Upper lobe of left lung (tissue), 6 donors: Measurements from ENCODE around the gene HILPDA. TPM values are rescaled to one million over a fixed set of nuclear protein-coding genes. Genes with fewer than 3 reads are reported as not detected.
A peak's percentile ranks its signal among the peaks of the same experiment; 100 is the strongest.

Experiments used
- ATAC-seq, 2 donors: fragments of 200-7000 bp; cut with Tn5 transposase; one replicate each; pipeline ENCODE4 v1.9.1; 2022; ENCODE audit warnings: mild to moderate bottlenecking in 2 of 2, moderate library complexity in 2 of 2; ENCODE audit not compliant: low FRiP score in 2 of 2
- DNase-seq, 2 donors: peaks; one replicate each; pipeline ENCODE4 v3.0.0-alpha.2; 2019 to 2020
- H3K27ac ChIP-seq, 4 donors: fragments of 200-600 bp; sonication (generic); one replicate each; pipeline ENCODE4 v1.5.1; 2016 to 2019
- H3K27me3 ChIP-seq, 4 donors: fragments of 200-600 bp; sonication (generic); one replicate each; pipeline ENCODE4 v1.5.1; 2017 to 2019
- H3K36me3 ChIP-seq, 4 donors: fragments of 200-600 bp; sonication (generic); one replicate each; pipeline ENCODE4 v1.5.1; 2016 to 2019
- H3K4me1 ChIP-seq, 4 donors: fragments of 200-600 bp; sonication (generic); one replicate each; pipeline ENCODE4 v1.5.1; 2018 to 2019
- H3K4me3 ChIP-seq, 4 donors: fragments of 200-600 bp; sonication (generic); one replicate each; pipeline ENCODE4 v1.5.1; 2017 to 2019; ENCODE audit warnings: mild to moderate bottlenecking in 2 of 4, moderate library complexity in 1 of 4
- H3K9me3 ChIP-seq, 4 donors: fragments of 200-600 bp; sonication (generic); one replicate each; pipeline ENCODE4 v1.5.1; 2018 to 2019
- EP300 ChIP-seq, 4 donors: sonication (generic); formaldehyde crosslinking; IDR thresholded peaks; one replicate each; pipeline ENCODE4 v1.5.1; 2017; ENCODE audit warnings: antibody characterized with exemption in 4 of 4, control low read depth in 2 of 4
- POLR2A ChIP-seq, 4 donors: fragments of 450-650 bp; IDR thresholded peaks; one replicate each; pipeline ENCODE4 v1.5.1; 2016 to 2017; ENCODE audit warnings: antibody characterized with exemption in 4 of 4, mild to moderate bottlenecking in 2 of 4
- POLR2AphosphoS5 ChIP-seq, 2 donors: sonication (generic); formaldehyde crosslinking; IDR thresholded peaks; one replicate each; pipeline ENCODE4 v1.5.1; 2017; ENCODE audit warnings: antibody characterized with exemption in 2 of 2
- WGBS, 2 donors: methylation state at CpG; one replicate each; pipeline ENCODE4 v1.1.5; 2017 to 2018; 5-methylcytosine and 5-hydroxymethylcytosine counted together
- total RNA-seq, 6 donors: library from RNA; depleted of rRNA in 4 of 6; stranded (reverse); fragments of >200 nt in 4 of 6; gene quantifications; one replicate each; pipeline versions ENCODE4 v1.1.0 to v1.2.1, GENCODE V29; 2016 to 2021
- TF ChIP-seq, protein P1 (sequence below), 6 experiments: fragments of 450-650 bp in 4 of 6; fragments of 200-600 bp in 2 of 6; sonication (generic) in 2 of 6; IDR thresholded peaks; one replicate each; pipeline ENCODE4 v1.5.1; 2016 to 2019; ENCODE audit warnings: antibody characterized with exemption in 6 of 6
- donor health status: DM: no; HTN: no; CAD: no; lungs with moderate emphysema.
- donor health status: DM: no; HTN: yes; CAD: no; lungs with severe emphysema.

HILPDA gene, protein sequence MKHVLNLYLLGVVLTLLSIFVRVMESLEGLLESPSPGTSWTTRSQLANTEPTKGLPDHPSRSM
- total RNA-seq = 10 to 100 TPM in 2 of 6 donors, 1 to 10 TPM in 4; 2.6 to 14.9 (median 7.3) TPM

DNA sequence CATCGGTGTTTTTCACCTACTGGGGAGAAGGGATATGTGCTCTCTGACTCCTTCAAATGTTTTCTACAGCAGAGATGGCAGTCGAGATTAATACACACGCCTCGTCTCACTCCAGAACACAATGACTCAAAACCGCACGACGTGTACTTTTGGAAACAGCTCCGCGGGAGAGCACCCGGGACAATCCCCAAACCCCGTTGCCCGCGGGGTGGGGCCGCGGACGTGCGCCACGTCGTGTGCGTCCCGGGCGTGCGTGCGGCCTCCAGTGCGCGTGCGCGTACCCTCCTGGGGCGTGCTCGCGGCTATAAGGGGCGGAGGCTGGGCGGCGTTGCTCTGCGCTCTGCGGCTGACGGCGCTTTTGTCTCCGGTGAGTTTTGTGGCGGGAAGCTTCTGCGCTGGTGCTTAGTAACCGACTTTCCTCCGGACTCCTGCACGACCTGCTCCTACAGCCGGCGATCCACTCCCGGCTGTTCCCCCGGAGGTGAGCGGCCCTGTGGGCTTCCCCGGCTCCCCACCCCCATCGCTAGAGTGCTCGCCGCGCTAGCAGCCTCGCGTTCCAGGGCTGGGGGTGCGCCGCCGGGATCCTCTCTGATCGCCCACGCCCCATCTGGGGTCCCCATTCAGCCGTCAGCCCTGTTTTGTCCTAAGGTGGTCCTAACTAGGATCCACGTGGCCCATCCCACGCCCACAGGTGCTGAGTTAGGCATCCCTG, at the start of gene HILPDA:
HILPDA (plus strand) TSS at position 336 of the 712 bp plus-strand sequence. CDS start 1,391 bp downstream, outside the sequence.
- peak within 1 kb of the TSS; percentile 75 to 94 (median 90) for H3K4me3 ChIP-seq
- no peaks in the 10 kb centered on the region for H3K36me3 ChIP-seq
- ATAC-seq = peak; percentile 97 to 98
- DNase-seq = peak; percentile 93 to 99
- H3K27ac ChIP-seq = peak within 1 kb of the TSS; percentile 87 to 92 (median 90)
- 0% methylated on average over 19 to 36 of the region's 64 CpGs for WGBS, 2 donors
- H3K9me3 ChIP-seq = no peaks in the 10 kb centered on the region
- no peaks in the 10 kb centered on the region for H3K27me3 ChIP-seq
- TF ChIP-seq, protein P1, sequence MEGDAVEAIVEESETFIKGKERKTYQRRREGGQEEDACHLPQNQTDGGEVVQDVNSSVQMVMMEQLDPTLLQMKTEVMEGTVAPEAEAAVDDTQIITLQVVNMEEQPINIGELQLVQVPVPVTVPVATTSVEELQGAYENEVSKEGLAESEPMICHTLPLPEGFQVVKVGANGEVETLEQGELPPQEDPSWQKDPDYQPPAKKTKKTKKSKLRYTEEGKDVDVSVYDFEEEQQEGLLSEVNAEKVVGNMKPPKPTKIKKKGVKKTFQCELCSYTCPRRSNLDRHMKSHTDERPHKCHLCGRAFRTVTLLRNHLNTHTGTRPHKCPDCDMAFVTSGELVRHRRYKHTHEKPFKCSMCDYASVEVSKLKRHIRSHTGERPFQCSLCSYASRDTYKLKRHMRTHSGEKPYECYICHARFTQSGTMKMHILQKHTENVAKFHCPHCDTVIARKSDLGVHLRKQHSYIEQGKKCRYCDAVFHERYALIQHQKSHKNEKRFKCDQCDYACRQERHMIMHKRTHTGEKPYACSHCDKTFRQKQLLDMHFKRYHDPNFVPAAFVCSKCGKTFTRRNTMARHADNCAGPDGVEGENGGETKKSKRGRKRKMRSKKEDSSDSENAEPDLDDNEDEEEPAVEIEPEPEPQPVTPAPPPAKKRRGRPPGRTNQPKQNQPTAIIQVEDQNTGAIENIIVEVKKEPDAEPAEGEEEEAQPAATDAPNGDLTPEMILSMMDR (IDR thresholded peaks at IDR 0.05) = no peak
- TF ChIP-seq POLR2AphosphoS5 (IDR thresholded peaks at IDR 0.05) = peak; percentile 71 to 87
- TF ChIP-seq POLR2A (IDR thresholded peaks at IDR 0.05) = peak in 3 of 4 donors; percentile 40 to 86 (median 78)
- TF ChIP-seq EP300 (IDR thresholded peaks at IDR 0.05) = peak in 1 of 4 donors; percentile 50
- H3K4me1 ChIP-seq = peaks cover 19 to 40% (median 32%) of the 10 kb centered on the region in 4 donors

GRCh38 chr7:128406314-128407232, 49.1 kb upstream of the HILPDA start:
- WGBS, 2 donors = 45 to 75% methylated on average over 8 to 15 of the region's 17 CpGs
- H3K36me3 ChIP-seq = peaks cover 0 to 13% (median 2%) of the 10 kb centered on the region in 4 donors
- no peaks in the 10 kb centered on the region for H3K9me3 ChIP-seq
- ATAC-seq (no peak), DNase-seq (peak in 1 of 2 donors; percentile 35)
- H3K27me3 ChIP-seq = no peaks in the 10 kb centered on the region
- peak overlapping the region in 3 of 4 donors; percentile 74 to 94 (median 77) for H3K4me3 ChIP-seq
- TF ChIP-seq, protein P1 (IDR thresholded peaks at IDR 0.05) = no peak
- no peak for TF ChIP-seq EP300 (IDR thresholded peaks at IDR 0.05)
- no peak for TF ChIP-seq POLR2A (IDR thresholded peaks at IDR 0.05)
- no peak for TF ChIP-seq POLR2AphosphoS5 (IDR thresholded peaks at IDR 0.05)
- H3K4me1 ChIP-seq = peaks cover 44 to 66% (median 58%) of the 10 kb centered on the region in 4 donors
- H3K27ac ChIP-seq = peak overlapping the region; percentile 91 to 98 (median 94)

- TF ChIP-seq, protein P1 (IDR thresholded peaks at IDR 0.05) = no peak
- TF ChIP-seq EP300 (IDR thresholded peaks at IDR 0.05) (no peak), POLR2AphosphoS5 (IDR thresholded peaks at IDR 0.05) (no peak), POLR2A (IDR thresholded peaks at IDR 0.05) (no peak)
- Histone ChIP-seq H3K9me3 (no peaks in the 10 kb centered on the region), H3K4me3 (peak overlapping the region in 1 of 4 donors; percentile 78), H3K27ac (peak overlapping the region; percentile 91 to 98 (median 94)), H3K27me3 (no peaks in the 10 kb centered on the region), H3K36me3 (peaks cover 0 to 11% (median 1%) of the 10 kb centered on the region in 4 donors), H3K4me1 (peaks cover 44 to 66% (median 58%) of the 10 kb centered on the region in 4 donors)
- WGBS, 2 donors = 86 to 91% methylated on average over 2 to 7 of the region's 7 CpGs
- ATAC-seq = no peak
- peak in 1 of 2 donors; percentile 34 for DNase-seq
Measured at GRCh38 chr7:128407233-128407589, 48.5 kb upstream of the HILPDA start.

DNA sequence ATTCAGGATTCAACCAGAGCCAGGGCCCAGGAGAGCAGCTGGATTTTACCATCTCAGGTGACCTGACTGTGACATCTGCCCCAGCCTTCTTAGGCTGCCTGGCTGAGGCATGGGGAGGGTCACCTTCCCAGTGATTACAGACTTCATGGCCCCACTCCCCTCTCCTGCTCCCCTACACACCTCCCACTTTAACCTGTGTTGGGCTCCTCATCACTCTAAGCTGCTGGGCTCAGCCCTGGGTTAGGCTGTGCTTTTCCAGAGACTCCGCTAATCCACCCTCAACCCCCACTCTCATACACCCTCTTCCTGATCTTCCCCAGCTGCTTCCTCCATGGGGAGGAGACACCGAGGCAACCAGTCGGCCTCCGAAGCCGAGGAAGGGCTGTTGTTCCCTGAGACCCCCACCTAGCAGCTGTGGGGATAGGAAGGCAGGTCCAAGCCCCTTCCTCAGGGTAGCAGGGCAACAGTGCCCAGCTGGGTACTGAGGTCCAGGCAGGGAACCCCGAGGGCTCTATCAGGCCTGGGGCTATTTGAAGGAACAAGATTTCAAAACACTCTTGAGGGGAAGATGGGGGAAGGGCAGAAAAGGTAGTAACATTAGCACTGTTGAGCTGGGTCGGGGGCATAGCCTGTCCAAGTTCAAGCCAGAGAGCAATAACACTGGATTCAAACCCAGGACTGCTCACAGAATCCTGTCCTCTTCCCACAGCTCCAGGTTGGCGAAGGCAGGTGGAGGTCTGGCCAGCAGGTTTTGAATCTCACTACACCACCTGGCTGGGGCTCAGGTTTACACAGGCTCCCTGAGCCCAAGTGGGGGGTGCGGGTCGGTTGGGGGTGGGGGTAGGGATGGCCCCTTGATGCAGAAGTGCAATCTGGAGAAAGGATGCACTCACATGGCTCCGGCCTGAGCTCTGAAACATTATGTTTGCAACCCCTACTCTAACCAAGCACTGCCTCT, 47.6 kb upstream of the HILPDA start:
- no peaks in the 10 kb centered on the region for H3K27me3 ChIP-seq
- WGBS, 2 donors = 50 to 53% methylated on average over 9 to 11 of the region's 11 CpGs
- peak overlapping the region; percentile 91 to 98 (median 94) for H3K27ac ChIP-seq
- no peaks in the 10 kb centered on the region for H3K9me3 ChIP-seq
- TF ChIP-seq, protein P1 (IDR thresholded peaks at IDR 0.05) = no peak
- TF ChIP-seq POLR2A (IDR thresholded peaks at IDR 0.05) = no peak
- no peak for TF ChIP-seq POLR2AphosphoS5 (IDR thresholded peaks at IDR 0.05)
- no peak for TF ChIP-seq EP300 (IDR thresholded peaks at IDR 0.05)
- no peak for ATAC-seq
- peak overlapping the region in 3 of 4 donors; percentile 48 to 81 (median 78) for H3K4me3 ChIP-seq
- peaks cover 44 to 66% (median 58%) of the 10 kb centered on the region in 4 donors for H3K4me1 ChIP-seq
- peaks cover 0 to 7% (median 0%) of the 10 kb centered on the region in 4 donors for H3K36me3 ChIP-seq
- peak; percentile 32 to 41 for DNase-seq
